Nephron (organoid): ENCODE data around the gene DNAJB12.

Source experiments
- H3K27ac Mint-ChIP-seq, 3 experiments: 2 replicates each; pipeline ENCODE4 v1.8.0; 2020; ENCODE audit warnings: mixed read lengths in 3 of 3, mild to moderate bottlenecking in 2 of 3, moderate library complexity in 1 of 3
- H3K27me3 Mint-ChIP-seq: 2 replicates; pipeline ENCODE4 v1.8.0; 2021; ENCODE audit warnings: low read depth, mild to moderate bottlenecking, moderate library complexity, mixed read lengths
- H3K36me3 Mint-ChIP-seq: 2 replicates; pipeline ENCODE4 v1.8.0; 2020; ENCODE audit warnings: low read depth, mixed read lengths
- H3K4me1 Mint-ChIP-seq: 2 replicates; pipeline ENCODE4 v1.8.0; 2020; ENCODE audit warnings: mixed read lengths
- H3K4me3 Mint-ChIP-seq, 3 experiments: 2 replicates each; pipeline ENCODE4 v1.8.0; 2020; ENCODE audit warnings: mild to moderate bottlenecking in 3 of 3, mixed read lengths in 3 of 3, moderate library complexity in 2 of 3
- H3K9me3 Mint-ChIP-seq: 2 replicates; pipeline ENCODE4 v1.8.0; 2020; ENCODE audit warnings: mixed read lengths
- TF ChIP-seq, protein P1 (sequence below), 3 experiments: fragments of 200-600 bp; sonication (generic); IDR thresholded peaks; one replicate each; pipeline ENCODE4 v1.5.0; 2021; ENCODE audit warnings: antibody characterized with exemption in 3 of 3; ENCODE audit not compliant: unreplicated experiment in 3 of 3

Gene DNAJB12

DNA sequence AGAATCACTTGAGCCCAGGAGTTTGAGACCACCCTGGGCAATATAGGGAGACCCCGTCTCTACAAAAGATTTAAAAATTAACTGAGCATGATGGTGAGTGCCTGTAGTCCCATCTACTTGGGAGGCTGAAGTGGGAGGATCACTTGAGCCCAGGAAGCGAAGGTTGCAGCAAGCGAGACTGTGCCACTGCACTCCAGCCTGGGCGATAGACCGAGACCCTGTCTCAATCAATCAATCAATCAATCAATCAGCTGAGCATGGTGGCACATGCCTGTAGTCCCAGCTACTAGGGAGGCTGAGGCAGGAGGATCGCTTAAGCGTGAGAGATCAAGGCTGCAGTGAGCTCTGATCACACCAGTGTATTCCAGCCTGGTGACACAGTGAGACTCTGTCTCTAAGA lies 40.5 kb downstream of the DNAJB12 start:
- Mint-ChIP-seq H3K4me1 (peaks cover 56% of the 10 kb centered on the region), H3K27me3 (no peaks in the 10 kb centered on the region), H3K27ac (peak overlapping the region in 1 of 3 experiments; percentile 20), H3K9me3 (no peaks in the 10 kb centered on the region), H3K36me3 (no peaks in the 10 kb centered on the region), H3K4me3 (no peak overlapping the region)
- TF ChIP-seq, protein P1, sequence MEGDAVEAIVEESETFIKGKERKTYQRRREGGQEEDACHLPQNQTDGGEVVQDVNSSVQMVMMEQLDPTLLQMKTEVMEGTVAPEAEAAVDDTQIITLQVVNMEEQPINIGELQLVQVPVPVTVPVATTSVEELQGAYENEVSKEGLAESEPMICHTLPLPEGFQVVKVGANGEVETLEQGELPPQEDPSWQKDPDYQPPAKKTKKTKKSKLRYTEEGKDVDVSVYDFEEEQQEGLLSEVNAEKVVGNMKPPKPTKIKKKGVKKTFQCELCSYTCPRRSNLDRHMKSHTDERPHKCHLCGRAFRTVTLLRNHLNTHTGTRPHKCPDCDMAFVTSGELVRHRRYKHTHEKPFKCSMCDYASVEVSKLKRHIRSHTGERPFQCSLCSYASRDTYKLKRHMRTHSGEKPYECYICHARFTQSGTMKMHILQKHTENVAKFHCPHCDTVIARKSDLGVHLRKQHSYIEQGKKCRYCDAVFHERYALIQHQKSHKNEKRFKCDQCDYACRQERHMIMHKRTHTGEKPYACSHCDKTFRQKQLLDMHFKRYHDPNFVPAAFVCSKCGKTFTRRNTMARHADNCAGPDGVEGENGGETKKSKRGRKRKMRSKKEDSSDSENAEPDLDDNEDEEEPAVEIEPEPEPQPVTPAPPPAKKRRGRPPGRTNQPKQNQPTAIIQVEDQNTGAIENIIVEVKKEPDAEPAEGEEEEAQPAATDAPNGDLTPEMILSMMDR (IDR thresholded peaks at IDR 0.05; ENCODE audit: unreplicated experiment in 3 of 3) = no peak

DNA sequence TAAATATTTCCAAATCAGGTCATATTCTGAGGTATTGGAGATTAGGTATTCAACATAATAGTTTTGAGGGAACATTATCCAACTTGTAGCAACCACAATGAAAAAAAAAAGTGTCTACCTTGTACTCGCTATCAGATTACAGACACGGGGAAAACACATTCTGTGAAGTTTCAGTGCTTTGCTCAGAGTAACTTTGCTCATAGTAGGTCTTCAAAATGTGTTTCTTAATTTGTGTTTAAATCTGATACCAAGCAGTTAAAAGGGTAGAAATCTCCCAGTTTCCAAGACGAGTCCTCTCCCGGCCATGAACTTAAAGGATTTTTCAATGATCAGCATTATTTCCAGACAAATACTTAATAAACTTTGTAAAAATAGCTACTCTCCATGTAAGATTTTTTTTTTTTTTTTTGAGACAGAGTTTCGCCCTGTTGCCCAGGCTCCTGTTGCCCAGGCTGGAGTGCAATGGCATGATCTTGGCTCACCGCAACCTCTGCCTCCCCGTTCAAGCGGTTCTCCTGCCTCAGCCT lies 41.8 kb downstream of the DNAJB12 start:
- Mint-ChIP-seq H3K4me3 (no peak overlapping the region), H3K27me3 (peaks cover 5% of the 10 kb centered on the region), H3K9me3 (no peaks in the 10 kb centered on the region), H3K27ac (peak overlapping the region in 2 of 3 experiments; percentile 74 to 76), H3K4me1 (peaks cover 58% of the 10 kb centered on the region), H3K36me3 (no peaks in the 10 kb centered on the region)
- TF ChIP-seq, protein P1 (IDR thresholded peaks at IDR 0.05; ENCODE audit: unreplicated experiment in 3 of 3) = no peak

DNA sequence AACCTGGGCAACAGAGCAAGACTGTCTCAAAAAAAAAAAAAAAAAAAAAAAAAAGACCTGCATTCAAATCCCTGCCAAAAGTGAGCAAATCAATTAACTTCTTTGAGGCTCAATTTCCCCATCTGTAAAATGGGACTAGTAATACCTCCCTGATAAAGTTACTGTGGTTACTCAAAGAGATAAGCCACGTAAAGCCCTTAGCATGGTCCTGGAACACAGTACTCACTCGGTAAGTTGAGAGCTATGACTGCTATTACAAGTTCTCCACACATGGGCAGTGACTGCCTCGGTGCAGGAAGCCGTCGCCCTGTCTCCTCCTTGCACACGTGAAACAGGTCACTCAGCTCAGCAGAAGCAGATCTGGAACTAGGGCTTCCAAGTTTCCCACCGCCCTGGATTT lies 43.1 kb downstream of the DNAJB12 start:
- Mint-ChIP-seq H3K36me3 (no peaks in the 10 kb centered on the region), H3K4me3 (no peak overlapping the region), H3K4me1 (peaks cover 57% of the 10 kb centered on the region), H3K9me3 (no peaks in the 10 kb centered on the region), H3K27ac (peak overlapping the region in 2 of 3 experiments; percentile 37 to 85), H3K27me3 (peaks cover 5% of the 10 kb centered on the region)
- TF ChIP-seq, protein P1 (IDR thresholded peaks at IDR 0.05; ENCODE audit: unreplicated experiment in 3 of 3) = no peak

DNA sequence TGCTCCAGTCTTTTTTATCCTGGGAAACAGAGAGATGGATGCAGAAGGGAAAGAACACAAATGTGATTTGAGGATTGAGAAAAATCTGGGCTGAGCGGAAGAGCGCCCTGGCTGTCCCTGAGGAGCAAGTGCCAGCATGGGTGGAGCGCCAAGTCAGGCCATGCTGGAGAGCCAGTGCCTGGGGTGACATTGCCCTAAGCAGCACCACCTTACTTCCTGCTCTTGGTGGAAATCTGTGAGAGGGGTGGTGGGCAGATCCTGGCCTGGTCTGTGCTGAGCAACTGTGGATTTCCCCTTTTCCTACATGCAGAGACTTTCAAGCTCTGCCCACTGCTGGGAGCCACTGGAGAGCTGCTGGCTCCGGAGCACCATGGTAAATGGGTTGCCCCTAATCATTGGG lies 44.1 kb downstream of the DNAJB12 start:
- Mint-ChIP-seq H3K36me3 (no peaks in the 10 kb centered on the region), H3K4me1 (peaks cover 50% of the 10 kb centered on the region), H3K9me3 (no peaks in the 10 kb centered on the region), H3K27ac (peak overlapping the region; percentile 17 to 52 (median 32)), H3K4me3 (no peak overlapping the region), H3K27me3 (peaks cover 5% of the 10 kb centered on the region)
- TF ChIP-seq, protein P1 (IDR thresholded peaks at IDR 0.05; ENCODE audit: unreplicated experiment in 3 of 3) = no peak

DNA sequence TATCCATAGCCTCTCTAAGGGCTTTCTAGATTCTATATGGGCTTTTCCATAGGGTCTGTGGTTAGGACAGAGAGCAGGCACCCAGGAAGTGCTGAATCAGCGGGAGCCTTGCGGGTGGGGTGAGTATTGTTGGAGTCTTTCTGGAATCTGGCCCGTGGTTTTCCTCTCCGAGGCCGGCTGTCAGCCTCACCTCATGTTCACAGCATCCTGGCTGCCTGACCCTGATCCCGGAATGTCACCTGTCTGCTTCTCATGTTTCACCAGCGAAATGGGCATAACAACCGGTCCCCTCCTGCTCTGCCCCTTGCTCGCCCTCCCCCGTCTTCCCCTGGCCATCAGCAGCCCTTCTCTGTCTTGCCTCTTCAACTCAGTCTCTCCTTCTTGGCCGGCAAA lies 44.5 kb downstream of the DNAJB12 start:
- H3K36me3 Mint-ChIP-seq = no peaks in the 10 kb centered on the region
- H3K4me1 Mint-ChIP-seq = peaks cover 49% of the 10 kb centered on the region
- TF ChIP-seq, protein P1 (IDR thresholded peaks at IDR 0.05; ENCODE audit: unreplicated experiment in 3 of 3) = no peak
- H3K9me3 Mint-ChIP-seq = no peaks in the 10 kb centered on the region
- H3K27me3 Mint-ChIP-seq = peaks cover 5% of the 10 kb centered on the region
- H3K4me3 Mint-ChIP-seq = no peak overlapping the region
- peak overlapping the region; percentile 17 to 52 (median 32) for H3K27ac Mint-ChIP-seq
